Ishikawa (cell line): ENCODE data around the gene USP47.

Experiments used
- EP300 ChIP-seq: IDR thresholded peaks from 2 replicates; pipeline ENCODE4 v1.6.1; 2012; ENCODE audit warnings: borderline replicate concordance
- TF ChIP-seq, protein P1 (sequence below): IDR thresholded peaks from 2 replicates; pipeline ENCODE4 v1.6.1; 2012; ENCODE audit warnings: low read depth, mild to moderate bottlenecking

DNA sequence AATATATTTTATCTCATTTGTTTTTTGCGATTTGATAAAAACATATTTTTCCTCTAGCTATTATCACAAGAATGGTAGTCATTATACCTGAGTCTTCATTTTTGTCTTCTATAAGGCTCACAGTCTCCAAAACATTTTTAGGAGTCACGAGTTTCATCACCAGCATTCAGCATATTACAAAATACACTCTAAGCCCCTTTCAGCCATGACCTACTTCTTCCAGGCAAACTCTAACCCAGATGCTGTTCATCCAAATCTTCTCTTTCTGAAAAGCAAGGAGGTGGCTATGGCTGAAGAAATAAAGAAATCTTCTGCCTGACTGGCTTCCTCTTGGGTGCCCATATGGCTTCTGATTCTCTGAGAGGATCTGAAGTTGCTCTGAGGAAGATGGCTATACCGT is 35.7 kb upstream of the USP47 start:
- TF ChIP-seq, protein P1, sequence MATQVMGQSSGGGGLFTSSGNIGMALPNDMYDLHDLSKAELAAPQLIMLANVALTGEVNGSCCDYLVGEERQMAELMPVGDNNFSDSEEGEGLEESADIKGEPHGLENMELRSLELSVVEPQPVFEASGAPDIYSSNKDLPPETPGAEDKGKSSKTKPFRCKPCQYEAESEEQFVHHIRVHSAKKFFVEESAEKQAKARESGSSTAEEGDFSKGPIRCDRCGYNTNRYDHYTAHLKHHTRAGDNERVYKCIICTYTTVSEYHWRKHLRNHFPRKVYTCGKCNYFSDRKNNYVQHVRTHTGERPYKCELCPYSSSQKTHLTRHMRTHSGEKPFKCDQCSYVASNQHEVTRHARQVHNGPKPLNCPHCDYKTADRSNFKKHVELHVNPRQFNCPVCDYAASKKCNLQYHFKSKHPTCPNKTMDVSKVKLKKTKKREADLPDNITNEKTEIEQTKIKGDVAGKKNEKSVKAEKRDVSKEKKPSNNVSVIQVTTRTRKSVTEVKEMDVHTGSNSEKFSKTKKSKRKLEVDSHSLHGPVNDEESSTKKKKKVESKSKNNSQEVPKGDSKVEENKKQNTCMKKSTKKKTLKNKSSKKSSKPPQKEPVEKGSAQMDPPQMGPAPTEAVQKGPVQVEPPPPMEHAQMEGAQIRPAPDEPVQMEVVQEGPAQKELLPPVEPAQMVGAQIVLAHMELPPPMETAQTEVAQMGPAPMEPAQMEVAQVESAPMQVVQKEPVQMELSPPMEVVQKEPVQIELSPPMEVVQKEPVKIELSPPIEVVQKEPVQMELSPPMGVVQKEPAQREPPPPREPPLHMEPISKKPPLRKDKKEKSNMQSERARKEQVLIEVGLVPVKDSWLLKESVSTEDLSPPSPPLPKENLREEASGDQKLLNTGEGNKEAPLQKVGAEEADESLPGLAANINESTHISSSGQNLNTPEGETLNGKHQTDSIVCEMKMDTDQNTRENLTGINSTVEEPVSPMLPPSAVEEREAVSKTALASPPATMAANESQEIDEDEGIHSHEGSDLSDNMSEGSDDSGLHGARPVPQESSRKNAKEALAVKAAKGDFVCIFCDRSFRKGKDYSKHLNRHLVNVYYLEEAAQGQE: no peak
- TF ChIP-seq EP300: no peak
